ENCODE results near the gene KATNAL1. TPM values are rescaled to one million over a fixed set of nuclear protein-coding genes. Genes with fewer than 3 reads are reported as not detected.

The KATNAL1 gene
- polyA plus RNA-seq (2013, experiment 1 of 2; ENCODE audit: insufficient read length), result 20.2 TPM
- polyA plus RNA-seq (2013, experiment 2 of 2; ENCODE audit: insufficient read length), result 18.9 TPM

DNA sequence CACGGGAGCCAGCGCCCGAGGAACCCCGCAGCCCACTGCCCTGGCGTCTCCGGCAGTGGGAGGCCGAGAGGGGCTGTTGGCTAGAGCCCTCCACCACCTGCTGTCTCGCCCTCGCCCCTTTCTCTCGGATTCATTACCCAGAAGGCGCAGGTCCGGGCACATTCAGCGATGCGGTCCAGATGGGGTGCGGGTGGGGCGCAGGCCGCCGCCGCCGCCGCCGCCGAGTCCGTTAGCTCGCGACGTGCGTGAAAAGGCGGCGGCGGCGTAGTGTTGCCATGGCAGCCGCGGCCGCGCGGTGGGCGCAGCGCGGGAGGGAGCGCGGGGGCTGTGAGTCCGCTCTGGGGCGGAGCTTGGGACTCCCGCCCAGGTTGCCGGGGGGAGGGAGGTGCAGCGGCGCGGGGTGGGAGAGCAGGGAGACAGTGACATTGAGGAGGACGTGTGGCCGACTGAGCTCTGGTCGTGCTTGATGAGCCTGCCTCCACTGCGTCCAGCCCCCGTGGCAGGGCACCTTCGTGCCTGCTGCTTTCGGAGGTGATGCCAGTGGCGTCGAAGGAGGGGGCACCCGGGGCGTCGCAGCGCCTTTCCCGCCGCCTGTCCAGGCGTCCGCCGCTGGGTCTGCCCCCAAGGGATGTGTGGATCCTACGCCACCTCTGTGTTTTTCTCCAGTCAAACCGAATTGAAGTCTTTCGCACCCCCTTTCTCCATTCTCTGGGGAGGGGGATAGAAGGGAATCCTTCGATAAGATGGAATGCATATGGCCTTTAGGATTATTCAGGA is at the start of gene KATNAL1:
TSS of gene KATNAL1 (minus strand) at position 358 of the 777 bp plus-strand sequence. CDS start 23,774 bp downstream, outside the sequence.
- peak; percentile 74 for DNase-seq

DNA sequence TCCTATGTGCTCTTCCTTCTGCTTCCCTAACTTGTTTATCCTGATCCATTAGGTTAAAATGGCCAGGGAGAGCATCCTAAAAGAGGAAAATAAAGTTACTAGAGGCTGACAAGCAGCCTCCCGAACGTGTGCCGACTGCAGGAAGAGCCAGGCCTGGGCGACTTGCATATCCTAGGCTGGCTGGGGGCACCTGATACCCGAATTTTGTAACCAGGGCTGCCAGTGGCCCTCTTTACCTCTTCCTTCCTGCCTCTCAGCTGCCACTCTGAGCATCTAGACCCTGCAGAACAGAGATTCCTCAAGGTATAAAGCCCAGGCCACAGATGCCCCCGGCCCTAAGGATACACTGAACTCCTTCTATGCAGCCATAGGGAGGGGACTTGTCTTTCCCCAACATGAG is 48.5 kb upstream of the KATNAL1 start:
- DNase-seq, result no peak

DNA sequence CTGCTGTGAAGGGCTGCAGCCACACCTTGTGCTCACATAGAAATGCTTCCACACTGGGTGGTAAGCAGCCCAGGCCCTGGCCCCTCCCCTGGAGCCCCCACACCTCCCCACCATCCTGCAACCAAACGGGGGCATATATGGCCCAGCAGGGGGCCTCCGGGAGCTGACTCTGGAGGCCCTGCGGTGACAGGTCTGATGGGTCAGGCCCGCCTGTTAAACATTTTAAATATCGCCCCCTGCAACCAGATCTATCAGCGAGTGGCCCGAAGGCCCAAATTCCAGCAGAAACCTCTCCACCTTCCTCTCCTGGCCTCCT is 48.0 kb upstream of the KATNAL1 start:
- no peak for DNase-seq

DNA sequence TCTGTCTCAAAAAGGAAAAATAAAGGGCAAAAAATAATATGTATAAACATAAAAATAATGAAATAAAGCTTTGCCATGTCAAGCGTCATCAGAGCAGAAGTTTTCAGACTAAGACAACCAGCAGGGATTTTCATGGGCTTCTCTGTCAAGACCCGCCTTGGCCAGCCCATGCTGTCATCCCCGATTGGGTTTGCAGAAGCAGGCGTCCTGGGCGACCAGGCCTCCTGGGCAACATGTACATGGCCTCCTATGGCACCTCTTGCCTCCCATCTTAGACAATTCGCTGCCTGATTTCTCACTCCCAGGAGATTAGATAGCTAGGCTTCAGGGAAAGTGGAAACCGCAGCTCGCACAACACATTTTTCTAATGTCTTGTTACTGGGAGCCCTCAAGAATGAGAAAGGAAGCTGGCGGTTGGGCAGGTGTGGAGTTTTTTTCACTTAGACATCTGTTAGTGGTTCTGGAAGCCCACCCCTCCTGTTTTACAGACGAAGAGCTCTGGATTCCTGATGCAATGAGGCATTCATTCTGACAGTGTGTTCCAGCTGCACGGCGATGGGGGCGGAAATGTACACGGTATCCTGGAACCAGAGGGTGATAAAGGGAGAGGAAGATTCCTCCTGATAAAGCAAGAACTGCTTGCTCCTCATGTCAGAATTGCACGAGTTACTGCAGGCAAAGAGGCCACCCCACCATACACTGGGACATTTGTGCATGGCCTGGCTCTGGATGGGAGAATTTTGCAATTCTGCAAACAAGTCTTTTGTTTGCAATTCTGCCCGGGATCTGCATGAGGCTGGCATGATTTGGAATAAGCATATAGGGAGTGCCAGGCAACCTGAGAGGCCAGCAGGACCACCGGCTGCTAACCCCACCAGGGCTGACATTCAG is 47.4 kb upstream of the KATNAL1 start:
- no peak for DNase-seq

DNA sequence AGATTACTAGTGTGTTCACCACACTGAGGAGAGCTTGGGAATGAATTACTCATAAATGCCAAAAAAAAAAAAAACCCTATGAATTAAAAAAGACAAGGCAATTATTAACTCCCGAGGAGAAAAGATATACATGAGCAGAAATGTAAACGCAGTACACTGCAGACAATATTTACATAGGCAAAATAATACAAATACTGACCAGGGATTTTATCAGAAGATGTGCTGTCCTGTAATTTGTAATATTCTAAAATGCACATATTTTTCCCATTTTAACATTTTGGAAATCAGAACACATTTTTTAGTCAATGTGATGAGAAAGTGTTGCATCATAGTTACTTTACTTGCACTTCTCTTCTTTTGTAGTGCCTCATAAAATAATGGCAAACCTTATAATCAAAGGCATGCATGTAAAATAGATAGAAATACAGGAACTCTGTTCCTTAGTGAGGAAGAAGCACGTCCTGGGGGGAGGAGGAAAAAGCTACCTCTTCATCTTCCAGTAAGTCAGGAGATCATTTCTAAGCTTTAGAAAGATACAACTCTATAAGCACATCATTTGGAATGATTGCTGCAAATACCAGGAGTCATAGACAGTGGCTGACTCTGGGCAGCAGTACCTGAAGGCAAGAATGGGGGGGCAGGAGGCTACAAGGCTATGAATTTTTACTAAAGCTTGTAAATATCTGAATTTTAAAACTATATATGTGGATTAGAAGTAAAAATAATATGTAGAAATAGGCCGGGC is 46.3 kb upstream of the KATNAL1 start:
- DNase-seq, result no peak

DNA sequence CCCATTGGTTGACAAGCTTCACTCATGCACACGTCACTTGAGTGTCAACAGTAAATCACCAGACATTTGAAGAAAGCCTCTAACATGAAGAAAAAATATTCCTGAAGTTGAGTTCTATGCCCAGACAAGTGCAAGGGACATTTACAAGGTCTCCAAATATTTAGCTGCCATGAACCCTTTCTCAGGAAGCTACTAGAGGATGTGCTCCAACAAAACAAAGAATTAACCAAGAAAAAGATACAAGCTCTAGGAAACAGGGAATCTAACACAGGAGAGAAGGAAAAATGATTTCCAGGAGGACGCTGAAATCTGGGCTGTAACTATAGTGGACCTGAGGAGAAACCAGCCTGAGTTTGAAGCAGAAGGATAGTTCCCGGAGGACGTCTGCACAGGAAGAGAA is 45.7 kb upstream of the KATNAL1 start:
- no peak for DNase-seq

DNA sequence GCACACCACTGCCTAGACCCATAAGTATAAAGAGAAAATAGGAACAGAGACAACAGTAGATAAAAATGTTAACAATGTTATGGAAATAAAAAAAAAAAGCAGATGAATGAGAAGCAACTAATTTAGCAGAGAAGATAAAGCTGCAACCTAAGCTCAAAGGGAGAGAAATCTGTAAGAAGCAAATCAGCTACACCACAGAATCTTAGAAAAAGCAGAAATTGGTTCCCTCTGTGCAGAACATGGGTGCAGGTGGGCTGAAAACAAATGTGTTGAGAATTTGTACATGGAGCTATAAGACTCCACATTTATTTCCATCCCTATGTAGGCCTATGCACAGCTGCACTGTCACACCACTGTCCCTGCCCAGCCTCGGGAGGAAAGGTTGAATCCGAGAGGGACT is 44.8 kb upstream of the KATNAL1 start:
- DNase-seq, result no peak

DNA sequence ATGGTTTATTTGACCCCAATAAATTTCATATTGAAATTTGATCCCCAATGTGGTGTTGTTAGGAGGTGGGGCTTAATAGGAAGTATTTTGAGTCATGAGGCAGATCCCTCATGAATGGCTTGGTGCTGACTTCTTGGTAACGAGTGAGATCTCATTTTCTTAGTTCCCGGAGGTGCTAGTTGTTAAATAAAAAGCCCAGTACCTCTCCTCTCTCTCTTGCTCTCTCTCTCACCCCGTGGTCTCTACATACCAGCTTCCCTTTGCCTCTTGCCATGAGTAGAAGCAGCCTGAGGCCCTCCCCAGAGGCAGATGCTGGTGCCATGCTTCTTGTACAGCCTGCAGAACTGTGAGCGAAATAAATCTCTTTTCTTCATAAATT is 39.4 kb upstream of the KATNAL1 start:
- DNase-seq, result no peak

DNA sequence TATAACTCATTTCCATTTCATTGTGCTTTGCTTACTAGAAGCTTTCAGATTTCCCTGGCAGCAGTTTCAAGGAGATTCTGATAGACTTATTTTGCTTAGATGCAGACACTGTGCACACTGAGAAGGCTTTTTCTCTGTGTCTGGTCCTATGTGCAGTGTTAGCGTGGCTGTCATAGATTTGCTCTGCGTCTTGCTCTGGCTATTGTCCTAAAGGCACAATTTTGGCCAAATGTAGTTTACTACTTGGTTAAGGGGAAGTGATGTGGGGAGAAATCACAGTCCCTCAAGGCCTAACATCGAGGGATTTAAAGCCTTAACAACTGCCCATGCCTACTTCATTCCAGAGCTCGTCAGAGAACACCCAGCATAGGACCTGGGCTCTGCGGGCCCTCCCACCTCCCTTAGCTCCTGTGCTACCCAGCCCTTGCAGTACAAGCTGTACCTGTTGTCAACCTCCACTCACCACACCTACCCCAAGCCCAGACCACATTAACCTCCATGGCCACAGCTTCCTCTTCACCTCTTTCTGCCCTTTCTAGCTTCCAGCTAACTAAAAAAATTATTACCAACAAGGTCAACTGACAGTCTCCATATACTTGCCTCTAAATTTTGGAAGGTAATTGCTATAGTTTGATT is 38.9 kb upstream of the KATNAL1 start:
- DNase-seq, result no peak

DNA sequence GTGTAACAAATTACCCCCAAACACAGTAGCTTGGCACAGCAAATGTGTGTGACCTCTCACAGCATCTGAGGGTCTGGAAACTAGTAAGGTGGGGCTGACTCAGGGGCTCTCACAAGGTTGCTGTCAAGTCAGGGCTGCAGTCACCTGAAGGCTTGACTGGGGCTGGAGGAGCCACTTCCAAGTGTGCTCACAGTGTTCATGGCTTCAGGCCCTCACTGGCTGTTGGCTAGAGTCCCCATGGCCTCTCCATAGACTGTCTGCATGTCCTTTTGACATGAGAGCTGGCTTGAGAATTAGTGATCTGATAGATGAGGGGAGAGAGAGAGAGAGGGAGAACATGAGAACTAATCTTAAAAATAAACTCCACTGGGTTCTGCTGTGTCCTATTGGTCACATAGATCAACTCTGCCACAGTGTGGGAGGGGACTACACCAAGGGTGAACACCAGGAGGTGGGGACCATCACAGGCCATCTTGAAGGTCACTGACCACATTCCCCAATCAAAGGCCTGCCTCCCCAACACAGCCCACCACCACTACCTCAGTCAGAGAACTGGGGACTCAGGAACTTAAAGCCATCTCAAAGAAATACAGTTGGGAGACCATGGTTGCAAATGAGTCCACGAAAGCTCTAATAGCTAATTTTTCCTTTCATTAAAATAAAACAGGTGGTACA is 38.2 kb upstream of the KATNAL1 start:
- DNase-seq, result no peak

DNA sequence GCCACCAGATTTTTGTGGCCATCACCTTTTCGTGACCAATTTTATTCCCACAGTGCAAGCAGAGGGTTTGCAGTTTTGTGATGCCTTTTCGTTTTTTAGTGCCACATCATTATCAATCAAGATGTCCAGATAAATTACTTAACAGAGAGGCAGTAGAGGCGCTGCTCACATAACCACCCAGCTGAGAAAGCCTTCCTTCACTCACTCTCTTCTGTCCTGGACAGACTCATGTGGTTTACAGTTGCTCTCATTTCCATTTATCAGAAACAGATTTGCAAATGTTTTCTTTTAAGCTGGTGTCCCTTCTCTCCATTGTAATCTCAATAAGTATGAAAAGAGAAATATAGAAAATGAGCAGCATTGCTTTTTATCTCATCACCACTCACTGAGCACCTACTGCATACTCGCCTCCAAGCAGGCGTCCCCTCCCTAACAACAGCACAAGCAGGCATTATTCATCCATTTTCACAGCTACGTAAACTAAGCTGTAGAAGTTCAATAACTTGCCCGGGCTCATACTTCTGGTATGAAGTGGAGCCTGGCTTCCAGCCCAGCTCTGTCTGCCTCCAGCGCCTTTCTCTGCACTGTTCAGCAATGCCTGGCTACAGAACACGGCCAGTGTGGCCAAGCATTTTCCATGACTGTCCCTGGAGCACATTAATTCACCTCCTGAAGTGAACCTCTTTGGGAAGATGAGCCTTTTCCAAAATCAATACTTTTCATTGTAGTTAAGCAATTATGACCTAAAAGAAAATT is 34.6 kb upstream of the KATNAL1 start:
- peak; percentile 92 for DNase-seq

DNA sequence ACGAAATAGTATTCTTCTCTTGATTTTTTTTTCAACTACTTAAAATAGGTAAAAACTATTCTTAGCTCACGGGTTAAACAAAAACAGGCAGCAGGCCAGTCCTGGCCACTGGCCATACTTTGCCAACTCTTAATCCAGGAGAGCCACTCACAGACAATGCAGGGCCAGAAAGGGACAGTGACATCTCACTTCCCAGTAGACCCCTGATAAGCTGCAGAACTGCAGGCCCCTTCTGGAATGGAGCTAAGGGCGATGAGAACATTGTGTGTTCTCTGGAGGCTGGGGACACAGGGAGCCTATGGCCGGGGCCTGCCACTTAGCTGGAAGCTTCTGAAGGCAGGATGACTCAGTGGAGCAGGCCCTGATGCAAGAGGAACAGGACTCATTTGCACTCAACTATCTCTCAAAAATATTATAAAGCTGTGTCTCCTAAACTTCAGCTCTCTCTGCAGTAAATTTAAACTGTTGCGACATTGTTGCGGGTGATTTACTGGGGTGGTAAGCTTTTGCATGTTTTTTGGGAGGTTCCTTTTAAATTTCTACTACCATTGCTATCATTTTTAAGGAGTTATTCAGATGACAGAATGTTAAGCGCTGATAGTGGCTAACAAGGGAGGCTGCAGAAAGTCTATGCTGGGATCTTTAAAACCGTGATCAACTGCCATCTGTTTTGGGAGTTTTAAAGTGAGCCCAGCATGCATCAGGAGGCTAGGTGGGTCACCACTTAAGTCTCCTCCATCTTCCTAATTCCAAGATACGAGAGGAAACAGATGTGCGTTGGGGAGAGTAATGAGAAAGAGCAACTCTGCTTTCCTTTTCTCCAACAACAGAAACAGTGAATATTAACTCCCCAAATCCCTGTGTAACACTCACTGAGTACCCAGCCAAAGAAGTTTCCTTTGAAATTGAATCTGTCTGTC is 33.2 kb upstream of the KATNAL1 start:
- peak; percentile 87 for DNase-seq

DNA sequence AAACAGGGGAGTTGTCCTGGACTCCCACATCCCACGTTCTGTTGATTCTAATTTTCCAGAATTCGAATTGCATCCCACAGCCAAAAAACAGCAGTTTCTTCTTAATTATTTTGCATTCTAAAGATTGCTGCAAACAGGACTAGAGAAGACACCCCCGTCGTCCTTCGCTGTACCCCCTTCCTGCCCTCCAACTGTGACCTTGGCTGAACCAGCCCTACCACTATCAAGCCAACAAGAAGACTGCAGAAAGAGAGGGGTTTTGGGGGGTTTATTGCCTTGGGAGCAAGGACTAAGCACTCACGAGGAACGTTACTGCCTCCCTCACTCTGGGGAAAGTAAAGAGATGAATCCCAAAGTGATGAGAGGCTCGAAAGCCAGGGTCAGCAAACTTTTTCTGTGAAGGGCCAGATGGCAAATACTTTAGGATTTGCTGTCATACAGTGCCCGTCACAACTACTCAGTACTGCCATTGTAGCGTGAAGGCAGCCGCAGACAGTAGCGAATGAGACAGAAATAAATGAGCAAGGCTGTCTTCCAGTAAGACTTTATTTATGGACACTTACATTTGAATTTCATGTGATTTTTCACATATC is 32.5 kb upstream of the KATNAL1 start:
- peak; percentile 20 for DNase-seq

DNA sequence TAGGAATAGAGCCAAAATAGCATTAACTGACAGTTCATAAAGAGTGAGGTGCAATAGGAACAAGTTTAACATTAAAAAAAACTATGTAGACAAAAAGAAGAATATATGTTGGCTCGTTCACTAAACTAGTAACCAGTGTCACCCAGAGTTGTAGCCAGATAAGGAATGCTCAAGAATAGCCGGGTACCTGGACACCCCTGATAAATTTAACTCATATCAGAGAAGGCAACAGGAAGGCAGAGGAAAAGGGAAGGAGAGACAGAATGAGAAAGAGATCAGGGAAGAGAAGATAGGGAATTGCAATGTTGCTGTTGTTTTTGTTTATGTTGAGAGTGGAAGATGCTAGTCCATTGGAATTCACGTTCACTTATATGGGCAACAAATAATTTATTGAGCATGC is 31.6 kb upstream of the KATNAL1 start:
- no peak for DNase-seq

DNA sequence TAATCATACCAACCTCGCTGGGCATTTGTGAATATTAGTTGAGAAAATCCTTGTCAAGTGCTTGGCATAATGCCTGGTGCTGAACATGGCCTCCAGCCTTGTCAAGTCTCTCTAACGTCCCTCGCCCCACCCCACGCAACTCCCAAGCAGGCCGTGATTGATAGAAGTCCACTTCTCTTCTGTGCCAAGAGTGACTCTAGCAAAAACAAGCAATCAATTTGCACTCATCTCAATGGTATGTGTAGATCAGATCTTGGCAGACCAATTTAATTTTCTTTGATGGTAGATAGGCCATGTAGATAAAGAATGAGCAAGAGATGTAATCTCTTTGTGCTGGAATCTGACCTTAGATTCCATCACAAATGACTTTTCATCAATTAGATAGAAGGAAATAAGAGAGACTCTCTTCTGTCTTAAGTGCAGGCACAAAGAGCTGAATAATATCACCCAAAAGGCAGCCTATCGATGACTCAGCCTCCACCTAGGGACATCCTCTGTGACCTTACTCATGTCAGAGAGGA is 31.0 kb upstream of the KATNAL1 start:
- DNase-seq, result peak; percentile 35

DNA sequence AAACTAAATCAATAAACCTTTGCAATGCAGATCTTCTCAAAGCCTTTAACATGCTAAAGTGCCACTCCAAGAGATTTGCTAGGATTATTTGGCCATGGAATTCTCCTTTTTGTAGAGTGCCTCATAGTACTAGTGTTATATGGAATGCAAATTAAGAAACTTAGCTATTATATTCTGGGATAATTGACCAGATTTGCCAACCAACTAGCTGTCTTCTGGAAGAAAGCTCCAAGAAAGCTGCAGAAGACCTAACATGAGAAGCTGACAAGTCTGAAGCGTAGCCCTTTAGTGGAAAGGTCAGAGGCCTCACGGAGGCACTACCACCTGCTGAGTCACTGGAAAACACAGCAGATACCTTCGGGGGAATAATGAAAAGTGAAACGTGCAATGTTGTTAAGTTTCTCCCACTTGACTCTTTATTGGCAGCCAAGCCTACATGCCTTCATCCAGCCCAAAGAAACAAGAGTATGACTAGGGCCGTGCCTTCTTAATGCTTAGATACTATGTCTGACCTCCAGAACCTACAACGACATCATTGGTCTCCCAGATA is 29.8 kb upstream of the KATNAL1 start:
- no peak for DNase-seq

DNA sequence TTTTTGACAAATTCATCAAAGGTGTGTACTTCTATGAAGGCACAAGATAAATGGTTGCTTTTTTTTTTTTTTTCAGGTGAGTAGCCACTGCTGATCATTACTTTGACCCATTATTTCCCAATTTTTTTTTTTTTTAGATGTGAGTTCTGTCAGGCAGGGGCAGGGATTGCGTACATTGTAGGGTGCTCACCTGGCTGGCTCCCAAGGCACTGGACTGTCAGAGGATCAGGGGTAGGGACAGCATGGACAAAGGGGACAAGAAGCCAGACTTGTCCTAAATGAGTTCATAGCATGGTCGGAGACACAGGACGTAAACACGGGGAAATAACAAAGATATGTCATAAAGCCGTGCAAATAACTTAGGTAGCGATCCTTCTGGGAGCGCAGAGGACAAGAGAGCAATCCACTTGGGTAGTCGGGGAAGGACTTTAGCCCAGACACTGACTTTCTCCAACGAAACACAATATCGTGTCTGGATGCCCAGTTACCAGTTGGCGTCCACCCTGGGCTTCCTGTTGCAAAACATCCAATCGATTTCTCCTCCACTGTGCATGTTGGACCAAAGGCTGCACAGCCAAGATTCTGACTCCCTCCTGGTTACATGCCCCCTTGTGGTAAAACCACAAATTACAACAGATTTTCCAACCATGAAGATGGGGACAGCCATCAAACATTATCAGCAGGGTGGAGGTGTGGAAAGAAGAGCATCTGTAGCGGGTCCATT is 27.5 kb upstream of the KATNAL1 start:
- DNase-seq, result no peak

DNA sequence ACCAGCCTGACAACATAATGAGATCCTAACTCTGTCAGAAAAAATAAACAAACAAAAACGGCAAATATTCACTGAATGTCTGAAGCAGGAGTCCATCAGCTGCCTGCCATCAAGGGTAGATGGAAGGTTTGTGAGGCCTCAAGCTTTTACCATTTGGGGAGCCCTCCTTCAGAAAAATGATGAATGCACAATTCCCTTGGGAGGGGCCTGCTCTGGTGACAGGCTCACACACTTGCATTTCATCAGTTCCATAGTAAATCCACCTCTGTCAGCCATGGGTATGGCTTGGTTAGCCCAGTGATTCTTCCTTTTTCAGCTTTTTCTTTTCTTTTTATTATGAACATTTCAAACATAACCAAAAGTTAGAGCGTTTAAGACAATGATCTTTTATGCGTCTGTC is 26.3 kb upstream of the KATNAL1 start:
- DNase-seq, result no peak

Data from fibroblast of skin of back (primary cell).